Heart left ventricle (tissue), 16 donors: ENCODE results near the gene PCDHA13. TPM values are rescaled to one million over a fixed set of nuclear protein-coding genes. Genes with fewer than 3 reads are reported as not detected.
A peak's percentile ranks its signal among the peaks of the same experiment; 100 is the strongest.

Experiments used
- ATAC-seq, 4 donors: fragments of 200-7000 bp; cut with Tn5 transposase; one replicate each; pipeline ENCODE4 v1.9.1; 2020 to 2022; ENCODE audit warnings: moderate library complexity in 4 of 4, mild to moderate bottlenecking in 3 of 4, moderate number of reproducible peaks in 1 of 4
- DNase-seq, 5 donors: peaks; one replicate each; pipeline ENCODE4 v3.0.0-alpha.2; 2020
- H3K27ac ChIP-seq, 12 donors: fragments of 200-600 bp; sonication (generic) in 4 of 12; one replicate each; pipeline versions ENCODE4 v1.5.0 to v1.8.0; 2016 to 2022; ENCODE audit warnings: mild to moderate bottlenecking in 2 of 12
- H3K27me3 ChIP-seq, 9 donors: fragments of 200-600 bp; sonication (generic) in 2 of 9; one replicate each; pipeline versions ENCODE4 v1.5.1 to v1.8.0; 2016 to 2022; ENCODE audit warnings: mild to moderate bottlenecking in 3 of 9
- H3K36me3 ChIP-seq, 9 donors: fragments of 200-600 bp; sonication (generic) in 2 of 9; one replicate each; pipeline versions ENCODE4 v1.5.0 to v1.8.0; 2018 to 2022; ENCODE audit warnings: mild to moderate bottlenecking in 2 of 9
- H3K4me1 ChIP-seq, 12 donors: fragments of 200-600 bp; sonication (generic) in 4 of 12; one replicate each; pipeline versions ENCODE4 v1.5.0 to v1.8.0; 2016 to 2022; ENCODE audit warnings: mild to moderate bottlenecking in 3 of 12
- H3K4me3 ChIP-seq, 12 donors: fragments of 200-600 bp; sonication (generic) in 4 of 12; one replicate each; pipeline versions ENCODE4 v1.5.0 to v1.8.0; 2017 to 2022; ENCODE audit warnings: mild to moderate bottlenecking in 9 of 12, moderate library complexity in 4 of 12
- H3K9me3 ChIP-seq, 12 donors: fragments of 200-600 bp; sonication (generic) in 4 of 12; one replicate each; pipeline versions ENCODE4 v1.5.0 to v1.8.0; 2016 to 2022; ENCODE audit warnings: mild to moderate bottlenecking in 1 of 12
- CTCF ChIP-seq, 12 donors: fragments of 200-600 bp; sonication (generic) in 4 of 12; IDR thresholded peaks; one replicate each; pipeline versions ENCODE4 v1.5.0 to v1.8.0; 2018 to 2022; ENCODE audit warnings: antibody characterized with exemption in 12 of 12, mild to moderate bottlenecking in 5 of 12
- POLR2A ChIP-seq, 2 donors: fragments of 450-650 bp; IDR thresholded peaks; one replicate each; pipeline ENCODE4 v1.6.1; 2017; ENCODE audit warnings: antibody characterized with exemption in 2 of 2, mild to moderate bottlenecking in 2 of 2, moderate library complexity in 2 of 2
- WGBS, 4 donors: extraction: QIAGEN DNeasy Blood & Tissue Kit in 2 of 4; methylation state at CpG; one replicate each; pipeline versions ENCODE4 v1.1.5 to v1.1.7; 2013 to 2018; 5-methylcytosine and 5-hydroxymethylcytosine counted together
- intact Hi-C, 10 donors: fragments of 100-400 bp; cut with DNase I; formaldehyde crosslinking; loops; one replicate each; pipeline versions ENCODE4 v1.11.1 to v1.14.2; 2022
- polyA plus RNA-seq, 2 donors: library from polyadenylated mRNA; stranded (reverse); fragments of 200-250 nt; gene quantifications; one replicate each; pipeline ENCODE4 v1.2.3, GENCODE V29; 2013
- total RNA-seq, 9 donors: library from RNA; depleted of rRNA in 2 of 9; stranded (reverse); fragments of >200 nt in 2 of 9; fragmentation: NEBNext Ultra II Directional in 3 of 9; extraction: Animal tissue kit (Norgen Biotek cat#: 25700) in 3 of 9; gene quantifications; one replicate each; pipeline versions ENCODE4 v1.1.0 to v1.2.4, GENCODE V29; 2016 to 2023
- donor health status: ischemic (EF 13 %, LVEDD 7.1; RV severe dilation, severe dysfunction).
- donor health status: healthy with polysubstance abuse.
- donor health status: DM: no; HTN: yes; CAD: no.
- donor health status: DM: no; HTN: no; CAD: no.
- donor health status: ischemic (EF 25% LVEDD 6.9; RV normal size, moderate dysfunction).
- donor health status: ischemic (EF 25% LVEDD 5.7; RV mildly dilated, moderate dysfunction).
- donor health status: healthy.
- donor health status: DM: yes; HTN: yes; CAD: no.
- donor health status: ischemic (EF 35%, LVEDD 5.7; RV mildly dilated, moderate dysfunction).
- donor health status: nonischemic (EF 11% LVEDD 7.7; RV severe dilation, severe dysfunction).
- donor health status: DM: yes; HTN: yes; CAD: no.
- donor health status: PGD.
- donor health status: ischemic (EF 29% LVEDD 5.4; RV normal size, mild dysfunction).
- donor health status: nonischemic (EF 23%, LVEDD 6.1; RV moderate dilation, normal function).

Gene PCDHA13
- total and polyA plus RNA-seq, 11 donors, result 0.01 to 0.38 (median 0.12) TPM; not detected in 8

DNA sequence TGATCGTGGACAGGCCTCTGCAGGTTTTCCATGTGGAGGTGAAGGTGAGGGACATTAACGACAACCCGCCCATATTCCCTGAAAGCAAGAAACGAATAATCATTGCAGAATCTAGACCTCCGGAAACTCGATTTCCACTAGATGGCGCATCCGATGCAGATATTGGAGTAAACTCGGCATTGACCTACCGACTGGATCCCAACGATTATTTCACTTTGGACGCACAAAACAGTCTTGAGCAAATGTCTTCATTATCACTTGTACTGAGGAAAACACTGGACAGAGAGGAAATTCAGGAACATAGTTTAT lies 621 bp downstream of the PCDHA13 start:
- intact Hi-C loops, result loop anchor here in 1 of 10 donors (10.0 kb wide), 1 partner anchor 162 kb away; no protein-coding TSS in a partner anchor
- 16 to 24% (median 18%) methylated on average over 12 of the region's 12 CpGs for WGBS, 4 donors
- Histone ChIP-seq H3K36me3 (no peaks in the 10 kb centered on the region), H3K27me3 (peaks cover 0 to 65% (median 15%) of the 10 kb centered on the region in 9 donors), H3K4me1 (no peaks in the 10 kb centered on the region), H3K9me3 (peaks cover 0 to 39% (median 12%) of the 10 kb centered on the region in 12 donors), H3K4me3 (peak overlapping the region in 3 of 12 donors; percentile 16 to 31 (median 19)), H3K27ac (no peak overlapping the region)
- DNase-seq (no peak), ATAC-seq (no peak)
- no peak for TF ChIP-seq CTCF (IDR thresholded peaks at IDR 0.05)

DNA sequence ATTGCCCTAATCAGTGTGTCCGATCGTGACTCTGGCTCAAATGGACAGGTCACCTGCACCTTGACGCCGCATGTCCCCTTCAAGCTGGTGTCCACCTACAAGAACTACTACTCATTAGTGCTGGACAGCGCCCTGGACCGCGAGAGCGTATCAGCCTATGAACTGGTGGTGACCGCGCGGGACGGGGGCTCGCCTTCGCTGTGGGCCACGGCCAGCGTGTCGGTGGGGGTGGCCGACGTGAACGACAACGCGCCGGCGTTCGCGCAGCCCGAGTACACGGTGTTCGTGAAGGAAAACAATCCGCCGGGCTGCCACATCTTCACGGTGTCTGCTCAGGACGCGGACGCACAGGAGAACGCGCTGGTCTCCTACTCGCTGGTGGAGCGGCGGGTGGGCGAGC lies 1.4 kb downstream of the PCDHA13 start:
- Histone ChIP-seq H3K4me1 (no peaks in the 10 kb centered on the region), H3K27me3 (peaks cover 0 to 57% (median 13%) of the 10 kb centered on the region in 9 donors), H3K36me3 (no peaks in the 10 kb centered on the region), H3K4me3 (no peak overlapping the region), H3K27ac (no peak overlapping the region), H3K9me3 (peaks cover 0 to 36% (median 12%) of the 10 kb centered on the region in 12 donors)
- ATAC-seq (no peak), DNase-seq (no peak)
- TF ChIP-seq CTCF (IDR thresholded peaks at IDR 0.05) (no peak), POLR2A (IDR thresholded peaks at IDR 0.05) (no peak)
- intact Hi-C loops, result loop anchor here in 1 of 10 donors (10.0 kb wide), 1 partner anchor 161 kb away; no protein-coding TSS in a partner anchor
- WGBS, 4 donors, result 33 to 49% (median 45%) methylated on average over 20 to 41 of the region's 41 CpGs

DNA sequence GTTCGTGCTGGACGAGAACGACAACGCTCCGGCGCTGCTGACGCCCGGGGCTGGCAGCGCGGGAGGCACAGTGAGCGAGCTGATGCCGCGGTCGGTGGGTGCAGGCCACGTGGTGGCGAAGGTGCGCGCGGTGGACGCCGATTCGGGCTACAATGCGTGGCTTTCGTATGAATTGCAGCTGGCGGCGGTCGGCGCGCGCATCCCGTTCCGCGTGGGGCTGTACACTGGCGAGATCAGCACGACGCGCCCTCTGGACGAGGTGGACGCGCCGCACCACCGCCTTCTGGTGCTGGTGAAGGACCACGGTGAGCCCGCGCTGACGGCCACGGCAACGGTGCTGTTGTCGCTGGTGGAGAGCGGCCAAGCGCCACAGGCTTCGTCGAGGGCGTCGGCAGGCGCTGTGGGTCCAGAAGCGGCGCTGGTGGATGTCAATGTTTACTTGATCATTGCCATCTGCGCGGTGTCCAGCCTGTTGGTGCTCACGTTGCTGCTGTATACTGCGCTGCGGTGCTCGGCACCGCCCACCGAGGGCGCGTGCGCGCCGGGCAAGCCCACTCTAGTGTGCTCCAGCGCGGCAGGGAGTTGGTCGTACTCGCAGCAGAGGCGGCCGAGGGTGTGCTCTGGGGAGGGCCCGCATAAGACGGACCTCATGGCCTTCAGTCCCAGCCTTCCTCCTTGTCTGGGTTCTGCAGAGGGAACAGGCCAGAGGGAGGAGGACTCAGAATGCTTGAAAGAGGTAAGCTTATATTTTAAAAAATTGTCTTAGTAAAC lies 2.2 kb downstream of the PCDHA13 start:
- ATAC-seq, result no peak
- Histone ChIP-seq H3K9me3 (peaks cover 0 to 36% (median 12%) of the 10 kb centered on the region in 12 donors), H3K36me3 (no peaks in the 10 kb centered on the region), H3K27ac (no peak overlapping the region), H3K4me1 (no peaks in the 10 kb centered on the region), H3K27me3 (peaks cover 0 to 49% (median 13%) of the 10 kb centered on the region in 9 donors), H3K4me3 (no peak overlapping the region)
- 31 to 43% (median 38%) methylated on average over 50 to 79 of the region's 79 CpGs for WGBS, 4 donors
- no peak for TF ChIP-seq POLR2A (IDR thresholded peaks at IDR 0.05)
- no peak for TF ChIP-seq CTCF (IDR thresholded peaks at IDR 0.05)
- intact Hi-C loops, result loop anchor here in 1 of 10 donors (10.0 kb wide), 1 partner anchor 161 kb away; no protein-coding TSS in a partner anchor
- DNase-seq, result peak in 1 of 5 donors; percentile 51

GRCh38 chr5:140916325-140916724 lies 34.4 kb downstream of the PCDHA13 start:
- Histone ChIP-seq H3K27ac (no peak overlapping the region), H3K36me3 (no peaks in the 10 kb centered on the region), H3K27me3 (peaks cover 0 to 10% (median 0%) of the 10 kb centered on the region in 9 donors), H3K9me3 (peaks cover 0 to 25% (median 2%) of the 10 kb centered on the region in 12 donors), H3K4me1 (no peaks in the 10 kb centered on the region), H3K4me3 (no peak overlapping the region)
- 56 to 90% (median 70%) methylated on average over 1 of the region's 1 CpG for WGBS, 4 donors
- no peak for DNase-seq
- no peak for TF ChIP-seq CTCF (IDR thresholded peaks at IDR 0.05)
- TF ChIP-seq POLR2A (IDR thresholded peaks at IDR 0.05), result no peak
- intact Hi-C loops, result no loop called here
- ATAC-seq, result no peak
